Measurements from ENCODE around the gene DCP1A.

GRCh38 chr3:53273146-53273670 is 74.1 kb downstream of the DCP1A start:
- no peak for TF ChIP-seq POLR2A (IDR thresholded peaks at IDR 0.05)
- TF ChIP-seq CTCF (IDR thresholded peaks at IDR 0.05): no peak
